ENCODE results near the gene SP1.

Gene SP1

DNA sequence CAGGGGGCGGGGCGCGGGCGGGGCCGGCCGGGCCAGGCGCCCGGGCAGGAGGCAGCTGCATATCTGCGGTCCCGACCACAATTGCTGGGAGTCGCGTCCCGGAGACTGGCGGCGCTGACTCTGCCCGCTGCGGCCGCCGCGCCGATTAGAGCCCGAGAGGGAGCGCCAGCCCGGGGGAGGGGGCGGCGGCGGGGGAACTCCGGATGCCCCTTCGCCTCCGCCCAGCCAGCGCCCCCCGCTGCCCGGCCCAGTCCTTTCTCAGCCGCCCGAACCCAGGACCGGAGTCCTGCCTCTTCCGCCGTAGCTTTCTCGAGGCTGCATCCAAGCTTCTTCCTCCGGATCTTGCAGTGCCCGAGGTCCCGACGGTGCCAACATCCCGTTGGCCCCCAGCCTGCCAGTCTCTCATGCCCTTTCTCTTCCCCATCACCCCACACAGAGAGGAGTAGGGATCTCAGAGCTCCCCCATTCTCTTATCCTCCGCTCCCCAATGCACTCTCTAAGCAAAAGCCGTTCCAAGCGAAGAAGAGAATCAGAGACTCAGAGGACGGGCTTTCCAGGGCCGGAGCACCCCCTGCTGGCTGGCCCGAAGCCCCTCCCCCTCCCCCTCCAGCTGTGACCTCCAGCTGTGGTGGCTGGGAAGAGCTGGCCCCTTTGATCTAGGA lies 35.0 kb upstream of the SP1 start:
- DNase-seq (ENCODE audit: extremely low read depth, low read depth), result no peak
- peak overlapping the region; percentile 56 for H3K4me3 ChIP-seq (replicated peaks; ENCODE audit: low read depth, low read length)
- TF ChIP-seq, protein P1, sequence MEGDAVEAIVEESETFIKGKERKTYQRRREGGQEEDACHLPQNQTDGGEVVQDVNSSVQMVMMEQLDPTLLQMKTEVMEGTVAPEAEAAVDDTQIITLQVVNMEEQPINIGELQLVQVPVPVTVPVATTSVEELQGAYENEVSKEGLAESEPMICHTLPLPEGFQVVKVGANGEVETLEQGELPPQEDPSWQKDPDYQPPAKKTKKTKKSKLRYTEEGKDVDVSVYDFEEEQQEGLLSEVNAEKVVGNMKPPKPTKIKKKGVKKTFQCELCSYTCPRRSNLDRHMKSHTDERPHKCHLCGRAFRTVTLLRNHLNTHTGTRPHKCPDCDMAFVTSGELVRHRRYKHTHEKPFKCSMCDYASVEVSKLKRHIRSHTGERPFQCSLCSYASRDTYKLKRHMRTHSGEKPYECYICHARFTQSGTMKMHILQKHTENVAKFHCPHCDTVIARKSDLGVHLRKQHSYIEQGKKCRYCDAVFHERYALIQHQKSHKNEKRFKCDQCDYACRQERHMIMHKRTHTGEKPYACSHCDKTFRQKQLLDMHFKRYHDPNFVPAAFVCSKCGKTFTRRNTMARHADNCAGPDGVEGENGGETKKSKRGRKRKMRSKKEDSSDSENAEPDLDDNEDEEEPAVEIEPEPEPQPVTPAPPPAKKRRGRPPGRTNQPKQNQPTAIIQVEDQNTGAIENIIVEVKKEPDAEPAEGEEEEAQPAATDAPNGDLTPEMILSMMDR (IDR thresholded peaks at IDR 0.05; ENCODE audit: low read depth, low read length, missing control alignments), result peak; percentile 84

DNA sequence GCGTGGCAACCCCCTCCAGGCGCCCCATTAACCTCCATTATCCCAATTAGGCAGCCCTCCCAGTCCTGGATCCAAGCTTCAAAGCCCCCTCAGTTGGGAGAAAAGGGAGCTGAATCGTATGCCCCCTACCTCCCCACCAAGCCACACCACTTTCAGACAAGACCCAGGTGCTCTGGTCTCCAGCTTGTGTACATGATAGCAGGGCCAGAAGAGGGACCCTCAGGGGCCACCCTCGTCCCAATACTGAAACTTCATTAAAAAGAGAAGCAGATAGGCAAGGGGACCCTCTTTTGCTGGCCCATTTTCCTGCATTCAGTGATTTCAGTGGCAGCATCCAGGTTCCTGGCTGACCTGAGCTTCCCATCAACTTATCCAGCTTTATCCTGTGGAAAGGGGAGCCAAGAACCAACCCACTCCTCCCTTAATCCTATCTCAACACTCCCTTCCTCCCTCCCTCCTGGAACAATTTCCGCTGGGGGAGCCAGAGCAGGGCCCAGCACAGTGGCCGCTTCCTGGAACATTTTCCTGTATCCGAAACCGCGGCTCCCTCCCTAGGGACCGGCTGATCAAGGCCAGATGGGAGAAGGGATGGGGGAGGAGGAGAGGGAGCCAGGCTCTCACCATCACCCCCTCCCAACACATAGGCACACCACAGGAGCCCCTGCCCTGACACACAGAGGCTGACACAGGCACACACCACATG lies 34.3 kb upstream of the SP1 start:
- TF ChIP-seq, protein P1 (IDR thresholded peaks at IDR 0.05; ENCODE audit: low read depth, low read length, missing control alignments), result no peak
- no peak for DNase-seq (ENCODE audit: extremely low read depth, low read depth)
- peak overlapping the region; percentile 56 for H3K4me3 ChIP-seq (replicated peaks; ENCODE audit: low read depth, low read length)

DNA sequence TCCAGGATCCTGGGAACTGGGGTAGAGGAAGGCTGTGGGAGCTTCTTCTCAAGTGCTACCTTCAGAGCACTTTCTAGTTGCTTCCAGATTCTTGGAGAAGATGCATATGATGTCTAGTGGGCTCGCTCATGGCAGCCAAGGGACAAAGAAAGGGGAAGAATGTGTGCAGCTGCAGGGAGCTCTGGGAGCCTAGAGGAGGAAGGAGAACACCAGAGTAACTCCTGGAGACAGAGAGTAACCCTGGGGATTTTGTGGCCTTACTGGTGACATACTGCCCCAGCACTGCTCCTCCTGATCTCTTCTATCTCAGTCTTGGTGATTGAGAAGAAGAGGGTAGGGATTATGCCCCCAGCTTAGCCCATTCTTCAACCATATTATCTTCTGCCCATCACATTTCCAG lies 33.5 kb upstream of the SP1 start:
- no peak for DNase-seq (ENCODE audit: extremely low read depth, low read depth)
- no peak overlapping the region for H3K4me3 ChIP-seq (replicated peaks; ENCODE audit: low read depth, low read length)
- TF ChIP-seq, protein P1 (IDR thresholded peaks at IDR 0.05; ENCODE audit: low read depth, low read length, missing control alignments), result no peak

DNA sequence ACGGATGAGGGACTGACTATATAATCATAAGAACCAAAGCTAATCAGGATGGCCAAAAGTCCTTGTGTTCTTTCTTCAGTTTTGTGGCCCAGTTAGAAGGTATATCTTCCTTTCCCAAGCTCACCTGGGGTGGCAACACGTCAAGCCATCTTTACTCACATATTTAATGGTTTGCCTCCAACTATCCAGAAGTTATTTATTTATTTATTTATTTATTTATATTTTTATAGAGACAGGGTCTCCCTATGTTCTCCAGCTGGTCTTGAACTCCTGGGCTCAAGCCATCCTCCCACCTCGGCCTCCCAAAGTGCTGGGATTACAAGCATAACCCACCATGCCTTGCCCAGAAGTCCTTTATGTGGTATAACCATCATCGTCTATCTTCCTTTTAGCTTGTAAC lies 32.1 kb upstream of the SP1 start:
- TF ChIP-seq, protein P1 (IDR thresholded peaks at IDR 0.05; ENCODE audit: low read depth, low read length, missing control alignments), result no peak
- no peak for DNase-seq (ENCODE audit: extremely low read depth, low read depth)
- no peak overlapping the region for H3K4me3 ChIP-seq (replicated peaks; ENCODE audit: low read depth, low read length)

DNA sequence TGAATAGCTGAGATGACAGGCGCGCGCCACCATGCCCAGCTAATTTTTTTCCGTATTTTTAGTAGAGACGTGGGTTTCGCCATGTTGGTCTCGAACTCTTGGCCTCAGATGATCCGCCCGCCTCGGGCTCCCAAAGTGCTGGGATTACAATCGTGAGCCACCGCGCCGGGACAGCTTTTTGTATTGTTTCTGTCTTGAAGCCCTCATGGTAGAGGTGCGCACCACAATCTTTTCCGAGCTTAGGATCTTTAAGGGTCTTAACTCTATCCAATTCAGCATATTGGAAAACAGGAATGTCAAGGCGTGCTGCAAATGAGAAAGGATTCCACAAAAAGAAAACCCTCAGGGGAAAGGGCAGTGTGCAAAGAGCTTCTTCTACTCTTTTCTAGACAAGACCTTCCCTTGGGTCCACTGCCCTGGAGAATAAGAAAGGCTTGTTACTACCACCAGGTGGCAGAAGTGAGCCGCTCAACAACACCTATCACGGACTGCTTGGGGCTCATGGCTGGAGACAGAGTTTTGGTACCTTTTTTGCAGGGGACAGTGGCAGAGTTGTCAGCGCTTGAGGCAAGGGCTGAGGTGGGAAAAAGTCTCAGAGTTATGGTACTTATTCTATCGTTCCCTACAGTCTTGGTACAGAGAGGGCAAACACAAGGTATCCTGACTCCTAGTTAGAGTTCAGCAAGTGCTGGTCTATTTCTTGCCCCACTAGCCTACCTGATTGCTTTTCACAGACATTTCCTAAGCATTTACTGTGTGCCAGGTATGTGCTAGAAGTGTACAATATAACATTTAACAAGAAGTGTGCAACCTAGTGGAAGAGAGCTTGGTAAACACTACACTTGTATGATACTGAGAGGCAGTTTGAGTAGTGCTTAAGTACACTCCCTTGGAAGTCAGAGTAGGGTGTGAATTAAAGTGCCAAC lies 27.4 kb upstream of the SP1 start:
- H3K4me3 ChIP-seq (replicated peaks; ENCODE audit: low read depth, low read length), result no peak overlapping the region
- peak; percentile 75 for DNase-seq (ENCODE audit: extremely low read depth, low read depth)
- TF ChIP-seq, protein P1 (IDR thresholded peaks at IDR 0.05; ENCODE audit: low read depth, low read length, missing control alignments), result peak; percentile 85

DNA sequence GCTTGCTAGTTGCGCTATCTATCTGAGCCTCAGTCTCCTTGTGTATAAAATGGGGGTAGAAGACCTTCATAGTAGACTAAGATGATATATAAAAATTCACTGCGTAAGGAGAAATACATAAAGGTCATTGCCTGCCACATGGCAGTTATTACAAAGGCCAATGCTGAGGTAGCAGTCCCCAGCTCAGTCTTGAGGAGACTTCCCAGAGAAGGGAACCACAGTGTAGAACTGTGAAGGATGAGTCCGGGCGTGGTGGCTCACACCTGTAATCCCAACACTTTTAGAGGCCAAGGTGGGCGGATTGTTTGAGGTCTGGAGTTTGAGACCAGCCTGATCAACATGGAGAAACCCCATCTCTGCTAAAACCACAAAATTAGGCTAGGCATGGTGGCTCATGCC lies 26.7 kb upstream of the SP1 start:
- DNase-seq (ENCODE audit: extremely low read depth, low read depth), result no peak
- TF ChIP-seq, protein P1 (IDR thresholded peaks at IDR 0.05; ENCODE audit: low read depth, low read length, missing control alignments), result no peak
- H3K4me3 ChIP-seq (replicated peaks; ENCODE audit: low read depth, low read length), result no peak overlapping the region
